IMR-90 (cell line): ENCODE data around the gene ALOX5AP. TPM values are rescaled to one million over a fixed set of nuclear protein-coding genes. Genes with fewer than 3 reads are reported as not detected.

Experiments
- ATAC-seq: fragments of 200-7000 bp; cut with Tn5 transposase; 2 replicates; pipeline ENCODE4 v1.9.1; 2020; ENCODE audit warnings: low read depth, mild to moderate bottlenecking, moderate library complexity
- BruUV-seq: library from RNA; stranded (reverse); fragments of 400-500 nt; replicated peaks from 2 replicates; lab custom pipeline; 2021; lab: Mats Ljungman, UMichigan
- CTCF ChIA-PET: fragments of 300-600 bp; formaldehyde crosslinking; extraction: SDS; loops from one replicate; lab custom pipeline; 2021; ENCODE audit warnings: antibody characterized with exemption; lab: Yijun Ruan, JAX
- POLR2A ChIA-PET: fragments of 300-600 bp; sonication (Branson Sonifier 250); formaldehyde crosslinking; loops from one replicate; lab custom pipeline; 2022; ENCODE audit warnings: antibody characterized with exemption; ENCODE audit not compliant: unreplicated experiment; lab: Charles Lee
- DNase-seq: peaks from one replicate; pipeline ENCODE4 v3.0.0; 2013
- H2AFZ ChIP-seq: replicated peaks from 2 replicates; pipeline ENCODE3; 2013; ENCODE audit warnings: low read length, mild to moderate bottlenecking; ENCODE audit not compliant: poor library complexity
- H2AK5ac ChIP-seq: 2 replicates; pipeline ENCODE4 v1.6.1; 2013; ENCODE audit warnings: low read depth, low read length, inconsistent platforms
- H2AK9ac ChIP-seq: replicated peaks from 2 replicates; pipeline ENCODE3; 2013; ENCODE audit warnings: mild to moderate bottlenecking, low read depth, low read length, moderate library complexity; ENCODE audit not compliant: poor library complexity
- H2BK120ac ChIP-seq: 2 replicates; pipeline ENCODE4 v1.6.1; 2013; ENCODE audit warnings: low read depth, low read length, inconsistent platforms
- H2BK15ac ChIP-seq: 3 replicates; pipeline ENCODE4 v1.6.1; 2013; ENCODE audit warnings: low read depth, low read length, inconsistent platforms
- H2BK20ac ChIP-seq: 2 replicates; pipeline ENCODE4 v1.6.1; 2013; ENCODE audit warnings: low read depth, mild to moderate bottlenecking, inconsistent platforms, low read length, moderate library complexity
- H2BK5ac ChIP-seq: 2 replicates; pipeline ENCODE4 v1.6.1; 2013; ENCODE audit warnings: mild to moderate bottlenecking, low read depth, low read length, inconsistent platforms; ENCODE audit not compliant: poor library complexity, severe bottlenecking
- H3K14ac ChIP-seq: replicated peaks from 2 replicates; pipeline ENCODE4 v1.6.1; 2013; ENCODE audit warnings: low read depth, low read length, inconsistent platforms
- H3K18ac ChIP-seq: 2 replicates; pipeline ENCODE4 v1.6.1; 2013; ENCODE audit warnings: low read depth, low read length, control low read depth
- H3K23ac ChIP-seq: 2 replicates; pipeline ENCODE4 v1.6.1; 2013; ENCODE audit warnings: low read depth, low read length, inconsistent platforms
- H3K27ac ChIP-seq: 2 replicates; pipeline ENCODE4 v1.5.1; 2013; ENCODE audit warnings: mild to moderate bottlenecking, control low read depth, low read length; ENCODE audit not compliant: insufficient read depth
- H3K27me3 ChIP-seq: 2 replicates; pipeline ENCODE4 v1.6.1; 2013; ENCODE audit warnings: low read length; ENCODE audit not compliant: control insufficient read depth, insufficient read depth
- H3K36me3 ChIP-seq: 2 replicates; pipeline ENCODE4 v1.6.1; 2013; ENCODE audit warnings: low read length, mixed read lengths; ENCODE audit not compliant: control insufficient read depth, insufficient read depth
- H3K4ac ChIP-seq: 2 replicates; pipeline ENCODE4 v1.6.1; 2013; ENCODE audit warnings: low read depth, low read length, inconsistent platforms
- H3K4me1 ChIP-seq: 2 replicates; pipeline ENCODE4 v1.6.1; 2013; ENCODE audit warnings: low read length, mixed read lengths; ENCODE audit not compliant: control insufficient read depth, insufficient read depth
- H3K4me2 ChIP-seq: 2 replicates; pipeline ENCODE4 v1.6.1; 2013; ENCODE audit warnings: low read depth, mild to moderate bottlenecking, control low read depth, low read length, moderate library complexity
- H3K4me3 ChIP-seq: 2 replicates; pipeline ENCODE4 v1.5.1; 2013; ENCODE audit warnings: low read depth, mild to moderate bottlenecking, control low read depth, low read length, moderate library complexity; ENCODE audit not compliant: insufficient read depth
- H3K56ac ChIP-seq: 2 replicates; pipeline ENCODE4 v1.6.1; 2013; ENCODE audit warnings: low read length, inconsistent platforms; ENCODE audit not compliant: insufficient read depth; ENCODE audit errors: extremely low read depth
- H3K79me1 ChIP-seq, 2 experiments: 2 replicates each; pipeline ENCODE4 v1.6.1; 2013; ENCODE audit warnings: low read length in 2 of 2, inconsistent platforms in 1 of 2, low read depth in 1 of 2
- H3K9ac ChIP-seq: 2 replicates; pipeline ENCODE4 v1.6.1; 2013; ENCODE audit warnings: low read depth, low read length, control low read depth
- H3K9me1 ChIP-seq: 2 replicates; pipeline ENCODE4 v1.6.1; 2013; ENCODE audit warnings: low read length, inconsistent platforms; ENCODE audit not compliant: insufficient read depth
- H3K9me3 ChIP-seq: 2 replicates; pipeline ENCODE4 v1.6.1; 2013; ENCODE audit warnings: low read length; ENCODE audit not compliant: control insufficient read depth, insufficient read depth
- H4K20me1 ChIP-seq: 2 replicates; pipeline ENCODE4 v1.6.1; 2013; ENCODE audit warnings: low read length, inconsistent platforms; ENCODE audit not compliant: insufficient read depth
- H4K5ac ChIP-seq: 2 replicates; pipeline ENCODE4 v1.6.1; 2013; ENCODE audit warnings: mild to moderate bottlenecking, low read depth, low read length, control low read depth
- H4K8ac ChIP-seq, 2 experiments: 2 replicates each; pipeline ENCODE4 v1.6.1; 2013; ENCODE audit warnings: low read depth in 2 of 2, low read length in 2 of 2, control low read depth in 1 of 2, inconsistent platforms in 1 of 2
- H4K91ac ChIP-seq: 2 replicates; pipeline ENCODE4 v1.6.1; 2013; ENCODE audit warnings: low read depth, low read length, inconsistent platforms; ENCODE audit not compliant: insufficient read depth
- CHD1 ChIP-seq: IDR thresholded peaks from 2 replicates; pipeline ENCODE4 v1.6.1; 2012; ENCODE audit warnings: low read depth, low read length, improper control_type of control experiment
- MXI1 ChIP-seq: IDR thresholded peaks from 2 replicates; pipeline ENCODE4 v1.6.1; 2012; ENCODE audit warnings: low read depth, mild to moderate bottlenecking, low read length, moderate library complexity, borderline replicate concordance
- POLR2A ChIP-seq: IDR thresholded peaks from 2 replicates; pipeline ENCODE4 v1.6.1; 2012; ENCODE audit warnings: mild to moderate bottlenecking, low read depth, low read length
- RAD21 ChIP-seq: IDR thresholded peaks from 2 replicates; pipeline ENCODE4 v1.6.1; 2012; ENCODE audit warnings: low read length, improper control_type of control experiment
- WGBS, 2 experiments: methylation state at CpG; one replicate each; pipeline versions ENCODE4 v1.1.5 to v1.1.7; 2013; ENCODE audit warnings: missing lambda C conversion rate in 2 of 2; ENCODE audit not compliant: insufficient read length in 1 of 2; ENCODE audit errors: extremely low coverage in 2 of 2; 5-methylcytosine and 5-hydroxymethylcytosine counted together
- dilution Hi-C: fragments of 300-500 bp; cut with HindIII; formaldehyde crosslinking; loops from one replicate; pipeline ENCODE4 v1.14.3; 2018; ENCODE audit warnings: low sequenced_read_pairs; ENCODE audit not compliant: unreplicated experiment
- in situ Hi-C: fragments of 300-500 bp; cut with MboI; formaldehyde crosslinking; loops from 3 replicates; pipeline ENCODE4 v1.14.3; 2019; ENCODE audit warnings: low sequenced_read_pairs, inconsistent platforms, mixed read lengths
- intact Hi-C: fragments of 100-400 bp; cut with micrococcal nuclease; formaldehyde crosslinking; loops from 2 replicates; pipeline ENCODE4 v1.10.0; 2022
- polyA plus RNA-seq, 3 experiments: library from polyadenylated mRNA; depleted of rRNA; stranded (reverse); fragments of >200 nt; gene quantifications; 2 replicates each; pipeline ENCODE4 v1.2.3, GENCODE V29; 2012; ENCODE audit warnings: low replicate concordance in 1 of 3
- total RNA-seq: library from RNA; depleted of rRNA; stranded (reverse); fragments of >200 nt; gene quantifications from 2 replicates; pipeline ENCODE4 v1.2.3, GENCODE V29; 2012

Gene ALOX5AP
- total and polyA plus RNA-seq, 2 of the 4 experiments (the other 2 are of a cell fraction), result 0.62 TPM; not detected in 1

GRCh38 chr13:30809787-30810186 is 74.4 kb downstream of the ALOX5AP start:
- Histone ChIP-seq H3K27ac (no peak overlapping the region), H3K9ac (no peak overlapping the region), H3K27me3 (no peaks in the 10 kb centered on the region), H2BK120ac (peak overlapping the region; percentile 53; the same call in 1 of the 2 replicates), H3K14ac (no peak overlapping the region), H2AK9ac (no peak overlapping the region), H3K18ac (no peak overlapping the region), H3K9me1 (peaks cover 5% of the 10 kb centered on the region; the same call in 1 of the 2 replicates), H2AK5ac (0 out of 2 replicates have a peak overlapping the region, but pooled peaks have one; percentile 31), H3K4me1 (peaks cover 10% of the 10 kb centered on the region), H3K56ac (no peak overlapping the region), H3K4me3 (no peak overlapping the region), H4K20me1 (no peaks in the 10 kb centered on the region), H3K23ac (no peak overlapping the region), H3K79me1 (no peaks in the 10 kb centered on the region), H2BK15ac (peak overlapping the region; percentile 41; the same call in 2 of the 3 replicates), H3K9me3 (no peaks in the 10 kb centered on the region), H2AFZ (no peak overlapping the region), H4K91ac (peak overlapping the region; percentile 58; the same call in 1 of the 2 replicates), H3K4ac (peak overlapping the region; percentile 46; the same call in 1 of the 2 replicates), H4K8ac (no peak overlapping the region), H2BK5ac (no peak overlapping the region), H3K4me2 (no peak overlapping the region), H4K5ac (no peak overlapping the region), H3K36me3 (no peaks in the 10 kb centered on the region), H2BK20ac (no peak overlapping the region; the same call in 1 of the 2 replicates)
- in situ Hi-C loops (loop anchor here (10.0 to 25.0 kb wide), 3 partner anchors 205 to 675 kb away; partner anchors contain the start of gene HMGB1), intact Hi-C loops (loop anchor here (10.0 kb wide), 2 partner anchors 165 to 205 kb away; no protein-coding TSS in a partner anchor), dilution Hi-C loops (no loop called here)
- ATAC-seq, result no peak
- no TSS peak for BruUV-seq
- DNase-seq, result no peak
- whole genome bisulfite sequencing, 2 experiments, result no CpG with 5 or more reads among the region's 2 CpGs
- CTCF ChIA-PET, result no interaction called here
- POLR2A ChIA-PET, result no interaction called here
- TF ChIP-seq RAD21 (no peak), POLR2A (no peak), MXI1 (no peak), CHD1 (no peak)
